Osteocyte (in vitro differentiated cells): ENCODE data around the gene SLC16A5. TPM values are rescaled to one million over a fixed set of nuclear protein-coding genes. Genes with fewer than 3 reads are reported as not detected.

Experiments
- DNase-seq: peaks from one replicate; pipeline ENCODE4 v3.0.0; 2021; ENCODE audit warnings: mixed read lengths; ENCODE audit not compliant: unreplicated experiment; ENCODE audit errors: extremely low spot score
- H3K27ac Mint-ChIP-seq: one replicate; pipeline ENCODE4 v1.8.0; 2021; ENCODE audit warnings: mild to moderate bottlenecking, mixed read lengths; ENCODE audit not compliant: unreplicated experiment
- H3K27me3 Mint-ChIP-seq: one replicate; pipeline ENCODE4 v1.8.0; 2021; ENCODE audit warnings: mixed read lengths; ENCODE audit not compliant: unreplicated experiment
- H3K36me3 Mint-ChIP-seq: one replicate; pipeline ENCODE4 v1.8.0; 2021; ENCODE audit warnings: mixed read lengths; ENCODE audit not compliant: unreplicated experiment
- H3K4me1 Mint-ChIP-seq: one replicate; pipeline ENCODE4 v1.8.0; 2021; ENCODE audit warnings: mixed read lengths; ENCODE audit not compliant: unreplicated experiment
- H3K4me3 Mint-ChIP-seq: one replicate; pipeline ENCODE4 v1.8.0; 2021; ENCODE audit warnings: mild to moderate bottlenecking, moderate library complexity, mixed read lengths; ENCODE audit not compliant: unreplicated experiment
- H3K9me3 Mint-ChIP-seq: one replicate; pipeline ENCODE4 v1.8.0; 2021; ENCODE audit warnings: mixed read lengths; ENCODE audit not compliant: unreplicated experiment
- total RNA-seq: library from RNA; stranded (reverse); gene quantifications from 2 replicates; pipeline ENCODE4 v1.2.1, GENCODE V29; 2021
- TF ChIP-seq, protein P1 (sequence below): fragments of 200-600 bp; sonication (generic); IDR thresholded peaks from 2 replicates; pipeline ENCODE4 v1.5.0; 2021; ENCODE audit warnings: antibody characterized with exemption, mild to moderate bottlenecking, moderate library complexity

Gene SLC16A5
- total RNA-seq, 1 donor from 2014 or later, result 7.0 TPM

- Mint-ChIP-seq H3K4me1 (peaks cover 60% of the 10 kb centered on the region), H3K4me3 (no peak overlapping the region), H3K36me3 (no peaks in the 10 kb centered on the region)
Observed at GRCh38 chr17:75090871-75091854, 3.4 kb downstream of the SLC16A5 start.

DNA sequence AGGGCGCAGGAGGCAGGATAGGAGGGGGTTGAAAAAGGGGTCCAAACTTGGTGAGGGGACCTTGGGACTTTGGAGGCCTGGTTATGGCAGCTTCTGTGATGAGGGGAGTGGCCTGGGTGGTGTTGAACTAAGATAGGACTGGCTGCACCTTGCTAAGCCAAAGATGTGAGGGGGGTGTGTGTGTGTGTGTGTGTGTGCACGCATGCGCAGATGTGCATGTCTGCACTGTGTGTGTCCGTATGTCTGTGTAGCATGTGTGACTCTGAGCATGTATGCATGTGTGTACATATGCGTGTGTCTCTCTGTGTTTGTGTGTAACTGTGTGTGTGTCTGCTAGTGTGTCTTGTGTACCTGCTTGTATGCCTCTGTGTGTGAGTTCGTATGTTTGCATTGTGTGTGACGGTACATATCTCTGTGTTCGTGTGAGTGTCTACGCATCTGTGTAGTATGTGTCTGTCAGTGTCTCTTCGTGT, 4.1 kb downstream of the SLC16A5 start:
- Mint-ChIP-seq H3K4me3 (no peak overlapping the region), H3K36me3 (no peaks in the 10 kb centered on the region), H3K27ac (no peak overlapping the region), H3K27me3 (no peaks in the 10 kb centered on the region), H3K4me1 (peaks cover 56% of the 10 kb centered on the region), H3K9me3 (no peaks in the 10 kb centered on the region)
- TF ChIP-seq, protein P1, sequence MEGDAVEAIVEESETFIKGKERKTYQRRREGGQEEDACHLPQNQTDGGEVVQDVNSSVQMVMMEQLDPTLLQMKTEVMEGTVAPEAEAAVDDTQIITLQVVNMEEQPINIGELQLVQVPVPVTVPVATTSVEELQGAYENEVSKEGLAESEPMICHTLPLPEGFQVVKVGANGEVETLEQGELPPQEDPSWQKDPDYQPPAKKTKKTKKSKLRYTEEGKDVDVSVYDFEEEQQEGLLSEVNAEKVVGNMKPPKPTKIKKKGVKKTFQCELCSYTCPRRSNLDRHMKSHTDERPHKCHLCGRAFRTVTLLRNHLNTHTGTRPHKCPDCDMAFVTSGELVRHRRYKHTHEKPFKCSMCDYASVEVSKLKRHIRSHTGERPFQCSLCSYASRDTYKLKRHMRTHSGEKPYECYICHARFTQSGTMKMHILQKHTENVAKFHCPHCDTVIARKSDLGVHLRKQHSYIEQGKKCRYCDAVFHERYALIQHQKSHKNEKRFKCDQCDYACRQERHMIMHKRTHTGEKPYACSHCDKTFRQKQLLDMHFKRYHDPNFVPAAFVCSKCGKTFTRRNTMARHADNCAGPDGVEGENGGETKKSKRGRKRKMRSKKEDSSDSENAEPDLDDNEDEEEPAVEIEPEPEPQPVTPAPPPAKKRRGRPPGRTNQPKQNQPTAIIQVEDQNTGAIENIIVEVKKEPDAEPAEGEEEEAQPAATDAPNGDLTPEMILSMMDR, result no peak
- DNase-seq, result no peak

More at GRCh38 chr17:75090871-75091854, 3.4 kb downstream of the SLC16A5 start:
- Mint-ChIP-seq H3K27ac (peak overlapping the region; percentile 59), H3K9me3 (no peaks in the 10 kb centered on the region), H3K27me3 (no peaks in the 10 kb centered on the region)
- TF ChIP-seq, protein P1, result no peak
- DNase-seq, result no peak

DNA sequence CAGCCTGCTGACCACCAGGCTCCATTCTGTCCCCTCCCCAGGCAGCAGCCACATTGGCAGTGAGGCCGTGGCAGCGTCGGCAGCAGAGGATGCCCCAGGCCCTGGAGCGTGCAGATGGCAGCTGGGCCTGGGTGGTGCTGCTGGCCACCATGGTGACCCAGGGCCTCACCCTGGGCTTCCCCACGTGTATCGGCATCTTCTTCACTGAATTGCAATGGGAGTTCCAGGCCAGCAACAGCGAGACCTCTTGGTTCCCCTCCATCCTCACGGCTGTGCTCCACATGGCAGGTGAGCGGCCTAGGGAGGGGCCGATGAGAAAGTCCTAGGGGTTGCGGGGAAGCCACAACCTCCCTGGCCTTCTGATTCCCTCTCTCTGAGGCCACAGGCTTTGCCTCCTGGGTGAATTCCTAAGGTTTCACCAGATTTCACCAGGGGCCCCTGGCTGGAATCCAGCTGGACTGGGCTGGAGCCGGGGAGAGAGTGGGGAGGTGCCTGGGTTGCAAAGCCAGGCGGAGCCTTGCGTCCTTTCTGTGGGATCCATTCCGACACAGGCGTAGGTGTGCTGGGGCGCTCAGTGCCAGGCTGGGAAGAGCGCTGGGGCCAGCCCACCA, 5.9 kb downstream of the SLC16A5 start:
- Mint-ChIP-seq H3K9me3 (no peaks in the 10 kb centered on the region), H3K27ac (no peak overlapping the region), H3K36me3 (no peaks in the 10 kb centered on the region), H3K4me3 (no peak overlapping the region), H3K4me1 (peaks cover 43% of the 10 kb centered on the region), H3K27me3 (no peaks in the 10 kb centered on the region)
- no peak for DNase-seq
- TF ChIP-seq, protein P1, result no peak

DNA sequence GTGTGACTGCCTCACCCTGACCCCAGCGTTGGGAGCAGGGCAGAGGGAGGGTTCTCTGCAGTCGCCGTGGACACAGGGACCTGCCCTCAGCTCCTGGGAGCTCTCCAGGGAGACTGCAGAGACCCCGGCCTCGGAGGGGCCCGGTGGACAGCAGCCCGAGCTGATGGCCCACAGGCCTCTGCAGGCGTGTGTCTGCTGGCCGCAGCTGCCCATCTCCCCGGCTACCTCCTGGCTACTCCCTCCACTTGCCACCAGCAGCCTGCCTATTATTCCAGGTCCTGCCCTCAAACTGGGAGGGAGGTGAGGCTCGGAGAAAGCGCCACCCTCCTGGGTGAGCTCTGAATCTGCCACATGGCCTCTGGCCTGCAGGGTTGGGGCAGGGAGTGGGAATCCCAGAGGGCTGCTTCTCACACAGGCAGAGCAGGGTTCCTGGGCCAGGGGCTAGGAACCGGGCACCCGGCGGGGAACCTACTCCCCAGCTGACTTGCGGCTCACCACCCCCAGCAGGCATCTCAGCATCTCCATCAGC, 7.2 kb downstream of the SLC16A5 start:
- no peaks in the 10 kb centered on the region for H3K9me3 Mint-ChIP-seq
- H3K27me3 Mint-ChIP-seq, result no peaks in the 10 kb centered on the region
- no peaks in the 10 kb centered on the region for H3K36me3 Mint-ChIP-seq
- no peak for DNase-seq
- no peak overlapping the region for H3K27ac Mint-ChIP-seq
- no peak overlapping the region for H3K4me3 Mint-ChIP-seq
- TF ChIP-seq, protein P1, result no peak
- peaks cover 33% of the 10 kb centered on the region for H3K4me1 Mint-ChIP-seq
